Measurements from ENCODE around the gene SUSD2. TPM values are rescaled to one million over a fixed set of nuclear protein-coding genes. Genes with fewer than 3 reads are reported as not detected.

The SUSD2 gene
- total RNA-seq, 4 donors from 2014 or later, result 3.3 to 10.0 (median 4.2) TPM

DNA sequence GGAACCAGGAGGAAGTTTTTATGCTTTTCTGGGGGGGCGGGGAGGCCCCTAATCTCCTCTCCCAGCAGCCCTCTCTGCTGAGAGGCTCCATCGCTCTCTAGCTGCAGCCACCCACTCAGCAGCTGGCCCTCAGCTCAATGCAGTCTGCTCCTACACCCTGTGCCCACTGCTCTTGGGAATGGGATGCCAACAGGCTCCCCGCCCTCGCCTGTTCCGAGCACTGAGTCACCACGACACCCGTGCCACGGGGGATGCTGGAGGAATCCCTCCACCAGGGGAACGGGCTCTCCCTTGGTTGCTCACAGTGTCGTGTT, 23.5 kb upstream of the SUSD2 start:
- no peak for DNase-seq (ENCODE audit: extremely low spot score)
- Histone ChIP-seq H3K36me3 (peaks cover 0 to 16% (median 8%) of the 10 kb centered on the region in 4 donors), H3K27me3 (no peaks in the 10 kb centered on the region), H3K9me3 (no peaks in the 10 kb centered on the region), H3K4me3 (peak overlapping the region; percentile 74 to 97 (median 94)), H3K27ac (replicated peaks in 1 of 4) (peak overlapping the region; percentile 84 to 97 (median 92)), H3K4me1 (peaks cover 66 to 92% (median 87%) of the 10 kb centered on the region in 4 donors)
- TF ChIP-seq CTCF (IDR thresholded peaks at IDR 0.05) (peak in 1 of 3 experiments; percentile 3), POLR2AphosphoS5 (IDR thresholded peaks at IDR 0.05) (no peak), EP300 (IDR thresholded peaks at IDR 0.05) (no peak), POLR2A (IDR thresholded peaks at IDR 0.05; ENCODE audit: low read depth) (no peak)
- intact Hi-C loops (cut with DNase I), result no loop called here
- 45% methylated on average over 2 of the region's 10 CpGs for WGBS

GRCh38 chr22:24159650-24160049, 21.6 kb upstream of the SUSD2 start:
- WGBS, result 80% methylated on average over 1 of the region's 2 CpGs
- no peaks in the 10 kb centered on the region for H3K9me3 ChIP-seq
- TF ChIP-seq CTCF (IDR thresholded peaks at IDR 0.05), result no peak
- TF ChIP-seq POLR2AphosphoS5 (IDR thresholded peaks at IDR 0.05), result no peak
- TF ChIP-seq POLR2A (IDR thresholded peaks at IDR 0.05; ENCODE audit: low read depth), result no peak
- no peak for TF ChIP-seq EP300 (IDR thresholded peaks at IDR 0.05)
- no peak for DNase-seq (ENCODE audit: extremely low spot score)
- H3K27me3 ChIP-seq, result no peaks in the 10 kb centered on the region
- H3K4me1 ChIP-seq, result peaks cover 81 to 94% (median 89%) of the 10 kb centered on the region in 4 donors
- intact Hi-C loops (cut with DNase I), result no loop called here
- no peak overlapping the region for H3K4me3 ChIP-seq
- peaks cover 4 to 21% (median 13%) of the 10 kb centered on the region in 4 donors for H3K36me3 ChIP-seq
- H3K27ac ChIP-seq (replicated peaks in 1 of 4), result peak overlapping the region; percentile 84 to 97 (median 92)

- 91% methylated on average over 6 of the region's 6 CpGs for WGBS
- Histone ChIP-seq H3K4me3 (no peak overlapping the region), H3K4me1 (peaks cover 81 to 94% (median 86%) of the 10 kb centered on the region in 4 donors), H3K36me3 (peaks cover 7 to 30% (median 22%) of the 10 kb centered on the region in 4 donors), H3K27me3 (no peaks in the 10 kb centered on the region), H3K9me3 (no peaks in the 10 kb centered on the region), H3K27ac (replicated peaks in 1 of 4) (peak overlapping the region; percentile 57 to 90 (median 66))
- intact Hi-C loops (cut with DNase I), result no loop called here
- DNase-seq (ENCODE audit: extremely low spot score), result no peak
- no peak for TF ChIP-seq POLR2AphosphoS5 (IDR thresholded peaks at IDR 0.05)
- no peak for TF ChIP-seq CTCF (IDR thresholded peaks at IDR 0.05)
- TF ChIP-seq EP300 (IDR thresholded peaks at IDR 0.05), result no peak
- TF ChIP-seq POLR2A (IDR thresholded peaks at IDR 0.05; ENCODE audit: low read depth), result no peak
Measured at GRCh38 chr22:24160546-24160945, 20.7 kb upstream of the SUSD2 start.

GRCh38 chr22:24161485-24161884, 19.8 kb upstream of the SUSD2 start:
- peak overlapping the region; percentile 57 to 90 (median 66) for H3K27ac ChIP-seq (replicated peaks in 1 of 4)
- H3K9me3 ChIP-seq, result no peaks in the 10 kb centered on the region
- no peak for DNase-seq (ENCODE audit: extremely low spot score)
- intact Hi-C loops (cut with DNase I), result no loop called here
- WGBS, result 74% methylated on average over 7 of the region's 7 CpGs
- H3K36me3 ChIP-seq, result peaks cover 16 to 39% (median 30%) of the 10 kb centered on the region in 4 donors
- TF ChIP-seq POLR2A (IDR thresholded peaks at IDR 0.05; ENCODE audit: low read depth), result no peak
- TF ChIP-seq EP300 (IDR thresholded peaks at IDR 0.05), result no peak
- TF ChIP-seq CTCF (IDR thresholded peaks at IDR 0.05), result no peak
- TF ChIP-seq POLR2AphosphoS5 (IDR thresholded peaks at IDR 0.05), result no peak
- H3K4me3 ChIP-seq, result no peak overlapping the region
- peaks cover 80 to 95% (median 84%) of the 10 kb centered on the region in 4 donors for H3K4me1 ChIP-seq
- H3K27me3 ChIP-seq, result no peaks in the 10 kb centered on the region

GRCh38 chr22:24161909-24162308, 19.4 kb upstream of the SUSD2 start:
- intact Hi-C loops (cut with DNase I), result no loop called here
- WGBS, result 60% methylated on average over 2 of the region's 6 CpGs
- Histone ChIP-seq H3K4me3 (no peak overlapping the region), H3K9me3 (no peaks in the 10 kb centered on the region), H3K4me1 (peaks cover 78 to 91% (median 80%) of the 10 kb centered on the region in 4 donors), H3K27me3 (no peaks in the 10 kb centered on the region), H3K36me3 (peaks cover 20 to 43% (median 34%) of the 10 kb centered on the region in 4 donors), H3K27ac (replicated peaks in 1 of 4) (peak overlapping the region; percentile 57 to 90 (median 66))
- TF ChIP-seq EP300 (IDR thresholded peaks at IDR 0.05) (no peak), POLR2A (IDR thresholded peaks at IDR 0.05; ENCODE audit: low read depth) (no peak), POLR2AphosphoS5 (IDR thresholded peaks at IDR 0.05) (peak in 1 of 2 donors; percentile 43), CTCF (IDR thresholded peaks at IDR 0.05) (no peak)
- DNase-seq (ENCODE audit: extremely low spot score), result no peak
